Thoracic aorta (tissue), 2 donors: ENCODE results near the gene PEX3. TPM values are rescaled to one million over a fixed set of nuclear protein-coding genes. Genes with fewer than 3 reads are reported as not detected.
"Not testable (repeated sequence)": the region's sequence is repeated elsewhere in the genome, so short reads cannot be mapped to it uniquely, and the experiment has no call there.

Experiments used
- ATAC-seq: fragments of 150-250 bp; one replicate; pipeline ENCODE4 v1.8.0; 2017; ENCODE audit warnings: low read depth; ENCODE audit not compliant: insufficient number of reproducible peaks, low FRiP score
- DNase-seq: peaks from one replicate; pipeline ENCODE4 v3.0.0-alpha.2; 2020; ENCODE audit warnings: low spot score
- H3K27ac ChIP-seq, 2 donors: fragments of 200-600 bp; sonication (generic); 1 replicate in 1 of 2; 2 replicates in 1 of 2; pipeline ENCODE4 v1.5.1; 2016; ENCODE audit warnings: mild to moderate bottlenecking in 2 of 2, moderate library complexity in 2 of 2
- H3K27me3 ChIP-seq: fragments of 200-600 bp; sonication (generic); replicated peaks from 2 replicates; pipeline ENCODE4 v1.6.0; 2016; ENCODE audit warnings: mild to moderate bottlenecking; ENCODE audit not compliant: insufficient read depth
- H3K36me3 ChIP-seq: fragments of 200-600 bp; sonication (generic); one replicate; pipeline ENCODE4 v1.5.1; 2016
- H3K4me1 ChIP-seq, 2 donors: fragments of 200-600 bp; sonication (generic); 1 replicate in 1 of 2; 2 replicates in 1 of 2; pipeline versions ENCODE4 v1.5.1 to v1.6.0; 2016; ENCODE audit warnings: low read depth in 2 of 2, mild to moderate bottlenecking in 1 of 2; ENCODE audit not compliant: control insufficient read depth in 1 of 2
- H3K4me3 ChIP-seq: fragments of 200-600 bp; sonication (generic); 2 replicates; pipeline ENCODE4 v1.5.1; 2016; ENCODE audit warnings: mild to moderate bottlenecking
- H3K9me3 ChIP-seq: fragments of 200-600 bp; sonication (generic); 2 replicates; pipeline ENCODE4 v1.5.1; 2016
- CTCF ChIP-seq: fragments of 200-600 bp; sonication (generic); IDR thresholded peaks from one replicate; pipeline ENCODE4 v1.5.1; 2019; ENCODE audit warnings: antibody characterized with exemption
- total RNA-seq, 2 donors: library from RNA; depleted of rRNA; stranded (reverse); fragments of >200 nt; gene quantifications; one replicate each; pipeline versions ENCODE4 v1.1.0 to v1.2.3, GENCODE V29; 2016

PEX3 gene
- total RNA-seq, 2 donors from 2014 or later, result 11.4 to 16.2 TPM

GRCh38 chr6:143468026-143468425 is 17.4 kb downstream of the PEX3 start:
- Histone ChIP-seq H3K4me3 (no peak overlapping the region), H3K4me1 (no peaks in the 10 kb centered on the region), H3K27ac (no peak overlapping the region), H3K36me3 (peaks cover 10% of the 10 kb centered on the region), H3K9me3 (no peaks in the 10 kb centered on the region), H3K27me3 (no peaks in the 10 kb centered on the region)
- ATAC-seq (no peak), DNase-seq (no peak)
- no peak for TF ChIP-seq CTCF

- not testable (repeated sequence) for H3K4me3 ChIP-seq, H3K9me3 ChIP-seq, H3K4me1 ChIP-seq, DNase-seq, H3K27me3 ChIP-seq, H3K27ac ChIP-seq, ATAC-seq
- peaks cover 11% of the 10 kb centered on the region for H3K36me3 ChIP-seq
Measured at GRCh38 chr6:143468823-143469222, 18.2 kb downstream of the PEX3 start.

GRCh38 chr6:143471822-143472221 is 21.2 kb downstream of the PEX3 start:
- Histone ChIP-seq H3K27ac (no peak overlapping the region), H3K4me3 (no peak overlapping the region), H3K4me1 (no peaks in the 10 kb centered on the region), H3K36me3 (peaks cover 11% of the 10 kb centered on the region), H3K27me3 (no peaks in the 10 kb centered on the region), H3K9me3 (no peaks in the 10 kb centered on the region)
- ATAC-seq (no peak), DNase-seq (no peak)
- TF ChIP-seq CTCF, result no peak

GRCh38 chr6:143476545-143476944 is 25.9 kb downstream of the PEX3 start:
- Histone ChIP-seq H3K9me3 (no peaks in the 10 kb centered on the region), H3K27ac (no peak overlapping the region), H3K36me3 (peaks cover 11% of the 10 kb centered on the region), H3K4me1 (no peaks in the 10 kb centered on the region), H3K27me3 (no peaks in the 10 kb centered on the region), H3K4me3 (no peak overlapping the region)
- DNase-seq (no peak), ATAC-seq (no peak)
- TF ChIP-seq CTCF, result no peak

- ATAC-seq (no peak), DNase-seq (no peak)
- Histone ChIP-seq H3K4me3 (no peak overlapping the region), H3K27ac (no peak overlapping the region), H3K9me3 (no peaks in the 10 kb centered on the region), H3K27me3 (no peaks in the 10 kb centered on the region), H3K4me1 (no peaks in the 10 kb centered on the region), H3K36me3 (no peaks in the 10 kb centered on the region)
- no peak for TF ChIP-seq CTCF
Measured at GRCh38 chr6:143478479-143479062, 28.0 kb downstream of the PEX3 start.

- no peaks in the 10 kb centered on the region for H3K36me3 ChIP-seq
- no peak for ATAC-seq
Measured at GRCh38 chr6:143482593-143482992, 32.0 kb downstream of the PEX3 start.

More at GRCh38 chr6:143482593-143482992, 32.0 kb downstream of the PEX3 start:
- Histone ChIP-seq H3K9me3 (no peaks in the 10 kb centered on the region), H3K27me3 (no peaks in the 10 kb centered on the region), H3K27ac (no peak overlapping the region), H3K4me3 (no peak overlapping the region), H3K4me1 (no peaks in the 10 kb centered on the region)
- no peak for DNase-seq
- no peak for TF ChIP-seq CTCF
